Fibroblast of the aortic adventitia (primary cell): ENCODE results near the gene CCDC102A. TPM values are rescaled to one million over a fixed set of nuclear protein-coding genes. Genes with fewer than 3 reads are reported as not detected.

ENCODE experiments used
- DNase-seq: peaks from one replicate; pipeline ENCODE4 v3.0.0-alpha.2; 2010; ENCODE audit warnings: low read depth
- H3K4me3 ChIP-seq: 2 replicates; pipeline ENCODE4 v1.5.1; 2011; ENCODE audit warnings: low read depth, mild to moderate bottlenecking, control low read depth, low read length, moderate library complexity
- CTCF ChIP-seq: IDR thresholded peaks from 2 replicates; pipeline ENCODE4 v1.5.1; 2011; ENCODE audit warnings: mild to moderate bottlenecking, low read length, control low read depth, inconsistent platforms; ENCODE audit not compliant: insufficient read depth
- total RNA-seq: library from RNA; depleted of rRNA; stranded (reverse); fragments of >200 nt; gene quantifications from 2 replicates; pipeline ENCODE4 v1.2.3, GENCODE V29; 2012; ENCODE audit warnings: low replicate concordance

CCDC102A gene
- total RNA-seq, 1 donor, result 9.9 TPM

- DNase-seq, result no peak
- TF ChIP-seq CTCF, result no peak
- H3K4me3 ChIP-seq, result no peak overlapping the region
Observed at GRCh38 chr16:57469917-57470470, 66.4 kb downstream of the CCDC102A start.

- H3K4me3 ChIP-seq, result no peak overlapping the region
- no peak for TF ChIP-seq CTCF
- DNase-seq, result no peak
Observed at GRCh38 chr16:57469046-57469445, 67.3 kb downstream of the CCDC102A start.

- DNase-seq, result no peak
- no peak for TF ChIP-seq CTCF
- H3K4me3 ChIP-seq, result no peak overlapping the region
Observed at GRCh38 chr16:57468346-57468745, 68.0 kb downstream of the CCDC102A start.

- no peak for DNase-seq
- no peak overlapping the region for H3K4me3 ChIP-seq
- no peak for TF ChIP-seq CTCF
Observed at GRCh38 chr16:57464523-57464922, 71.8 kb downstream of the CCDC102A start.

- no peak for TF ChIP-seq CTCF
- no peak for DNase-seq
- H3K4me3 ChIP-seq, result peak overlapping the region; percentile 95
Observed at GRCh38 chr16:57462978-57463362, 73.4 kb downstream of the CCDC102A start.

GRCh38 chr16:57462209-57462977 is 74.0 kb downstream of the CCDC102A start, which contains the start of gene POLR2C:
Gene POLR2C (plus strand): TSS chr16:57462679. CDS start chr16:57462725, 46 bp downstream.
- peak; percentile 93 for TF ChIP-seq CTCF
- DNase-seq, result peak; percentile 85

More at GRCh38 chr16:57462209-57462977, 74.0 kb downstream of the CCDC102A start, which contains the start of gene POLR2C:
- H3K4me3 ChIP-seq, result peak within 1 kb of the TSS; percentile 95

Other genes starting within 250 kb of the CCDC102A start
- not detected in 2 replicates for gene CCL22, start 177.8 kb downstream of the CCDC102A start, total RNA-seq
- 0.18 and 0.33 TPM in 2 replicates for gene CX3CL1, start 164.1 kb downstream of the CCDC102A start, total RNA-seq
- gene CCL17, start 131.8 kb downstream of the CCDC102A start, total RNA-seq, result not detected in 2 replicates
- 39.3 and 53.9 TPM in 2 replicates for gene CIAPIN1, start 89.2 kb downstream of the CCDC102A start, total RNA-seq
- gene COQ9, start 89.1 kb downstream of the CCDC102A start, total RNA-seq, result 30.9 and 40.0 TPM in 2 replicates
- 26.1 and 76.6 TPM in 2 replicates for gene POLR2C, start 73.9 kb downstream of the CCDC102A start, total RNA-seq
- 19.5 and 29.6 TPM in 2 replicates for gene DOK4, start 50.1 kb downstream of the CCDC102A start, total RNA-seq
- not detected in 2 replicates for gene ADGRG5, start 6.1 kb upstream of the CCDC102A start, total RNA-seq
- gene ADGRG1, start 92.1 kb upstream of the CCDC102A start, total RNA-seq, result 1.6 and 9.8 TPM in 2 replicates
- not detected in 2 replicates for gene ADGRG3, start 131.7 kb upstream of the CCDC102A start, total RNA-seq
- 0.09 TPM in 1 of 2 replicates, not detected in the other for gene DRC7, start 158.2 kb upstream of the CCDC102A start, total RNA-seq
- gene KATNB1, start 199.2 kb upstream of the CCDC102A start, total RNA-seq, result 8.3 and 23.7 TPM in 2 replicates